ENCODE measurements around the gene NR2E1.

- TF ChIP-seq CTCF (IDR thresholded peaks at IDR 0.05 in 8 of 11, conservative IDR thresholded peaks at IDR 0.05 in 3 of 11) (no peak), POLR2A (IDR thresholded peaks at IDR 0.05) (no peak), POLR2AphosphoS5 (IDR thresholded peaks at IDR 0.05) (no peak)
Observed at GRCh38 chr6:108228416-108228815, 62.6 kb downstream of the NR2E1 start.

All from spleen (tissue), 7 donors.